Vagina (tissue), 2 donors: ENCODE results near the gene ADCY9.

Experiments used
- POLR2A ChIP-seq, 2 donors: fragments of 450-650 bp; IDR thresholded peaks; one replicate each; pipeline ENCODE4 v1.6.1; 2017; ENCODE audit warnings: antibody characterized with exemption in 2 of 2, mild to moderate bottlenecking in 2 of 2, moderate library complexity in 2 of 2
- TF ChIP-seq, protein P1 (sequence below), 3 experiments: fragments of 450-650 bp in 2 of 3; fragments of 200-600 bp in 1 of 3; sonication (generic) in 1 of 3; IDR thresholded peaks; one replicate each; pipeline ENCODE4 v1.5.1; 2017 to 2019; ENCODE audit warnings: antibody characterized with exemption in 3 of 3, mild to moderate bottlenecking in 2 of 3, moderate library complexity in 2 of 3

DNA sequence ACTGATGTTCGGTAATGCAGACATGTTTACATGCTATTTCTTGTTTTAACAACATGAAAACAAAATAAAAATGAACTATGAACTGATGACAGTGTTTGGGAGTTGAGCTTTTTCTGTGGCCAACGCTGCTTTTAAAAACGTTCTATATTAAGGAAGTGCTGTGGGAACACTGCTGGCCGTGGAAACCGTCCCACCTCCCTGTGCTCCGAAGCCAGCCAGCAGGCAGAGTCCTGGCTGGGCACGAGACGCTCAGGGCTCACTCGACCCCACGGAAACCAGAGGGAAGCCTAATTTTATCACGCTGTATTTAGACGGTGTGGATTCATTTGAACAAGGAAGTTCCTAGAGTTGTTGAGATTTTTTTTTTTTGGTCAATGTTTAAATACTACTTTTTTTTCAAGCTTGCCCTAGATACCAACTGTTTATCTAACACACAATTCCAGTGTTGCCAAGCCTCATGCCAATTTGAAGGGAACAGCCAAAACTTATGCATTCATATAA is 25.8 kb downstream of the ADCY9 start:
- TF ChIP-seq, protein P1, sequence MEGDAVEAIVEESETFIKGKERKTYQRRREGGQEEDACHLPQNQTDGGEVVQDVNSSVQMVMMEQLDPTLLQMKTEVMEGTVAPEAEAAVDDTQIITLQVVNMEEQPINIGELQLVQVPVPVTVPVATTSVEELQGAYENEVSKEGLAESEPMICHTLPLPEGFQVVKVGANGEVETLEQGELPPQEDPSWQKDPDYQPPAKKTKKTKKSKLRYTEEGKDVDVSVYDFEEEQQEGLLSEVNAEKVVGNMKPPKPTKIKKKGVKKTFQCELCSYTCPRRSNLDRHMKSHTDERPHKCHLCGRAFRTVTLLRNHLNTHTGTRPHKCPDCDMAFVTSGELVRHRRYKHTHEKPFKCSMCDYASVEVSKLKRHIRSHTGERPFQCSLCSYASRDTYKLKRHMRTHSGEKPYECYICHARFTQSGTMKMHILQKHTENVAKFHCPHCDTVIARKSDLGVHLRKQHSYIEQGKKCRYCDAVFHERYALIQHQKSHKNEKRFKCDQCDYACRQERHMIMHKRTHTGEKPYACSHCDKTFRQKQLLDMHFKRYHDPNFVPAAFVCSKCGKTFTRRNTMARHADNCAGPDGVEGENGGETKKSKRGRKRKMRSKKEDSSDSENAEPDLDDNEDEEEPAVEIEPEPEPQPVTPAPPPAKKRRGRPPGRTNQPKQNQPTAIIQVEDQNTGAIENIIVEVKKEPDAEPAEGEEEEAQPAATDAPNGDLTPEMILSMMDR (IDR thresholded peaks at IDR 0.05): no peak
- no peak for TF ChIP-seq POLR2A (IDR thresholded peaks at IDR 0.05)
